Raji (cell line): ENCODE measurements around the gene ZBTB37.

Source experiments
- POLR2A ChIP-seq: IDR thresholded peaks from 2 replicates; pipeline ENCODE4 v1.6.1; 2011; ENCODE audit warnings: low read depth, low read length, control low read depth; ENCODE audit not compliant: insufficient read depth

ZBTB37 gene, protein sequence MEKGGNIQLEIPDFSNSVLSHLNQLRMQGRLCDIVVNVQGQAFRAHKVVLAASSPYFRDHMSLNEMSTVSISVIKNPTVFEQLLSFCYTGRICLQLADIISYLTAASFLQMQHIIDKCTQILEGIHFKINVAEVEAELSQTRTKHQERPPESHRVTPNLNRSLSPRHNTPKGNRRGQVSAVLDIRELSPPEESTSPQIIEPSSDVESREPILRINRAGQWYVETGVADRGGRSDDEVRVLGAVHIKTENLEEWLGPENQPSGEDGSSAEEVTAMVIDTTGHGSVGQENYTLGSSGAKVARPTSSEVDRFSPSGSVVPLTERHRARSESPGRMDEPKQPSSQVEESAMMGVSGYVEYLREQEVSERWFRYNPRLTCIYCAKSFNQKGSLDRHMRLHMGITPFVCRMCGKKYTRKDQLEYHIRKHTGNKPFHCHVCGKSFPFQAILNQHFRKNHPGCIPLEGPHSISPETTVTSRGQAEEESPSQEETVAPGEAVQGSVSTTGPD

GRCh38 chr1:173868266-173869020 lies at the start of gene ZBTB37:
Gene ZBTB37, plus strand, starts transcription at chr1:173868380. Its CDS starts 1,846 bp downstream, at chr1:173870226.
- peak; percentile 51; the same call in 1 of the 2 replicates for TF ChIP-seq POLR2A

- TF ChIP-seq POLR2A, result no peak
Measured at GRCh38 chr1:173818459-173818858, 49.7 kb upstream of the ZBTB37 start.

- TF ChIP-seq POLR2A, result no peak
Measured at GRCh38 chr1:173821680-173822079, 46.5 kb upstream of the ZBTB37 start.

- peak; percentile 40 for TF ChIP-seq POLR2A
Measured at GRCh38 chr1:173823781-173824314, 44.3 kb upstream of the ZBTB37 start.

- peak; percentile 78 for TF ChIP-seq POLR2A
Measured at GRCh38 chr1:173824315-173825081, 43.7 kb upstream of the ZBTB37 start, which contains the start of the genes CENPL and DARS2. Gene CENPL, minus strand, starts transcription at chr1:173824883. Its CDS starts 13,584 bp downstream, at chr1:173811299. Gene DARS2, plus strand, starts transcription at chr1:173824673. Its CDS starts 557 bp downstream, at chr1:173825230.

- TF ChIP-seq POLR2A, result no peak
Measured at GRCh38 chr1:173827611-173828010, 40.6 kb upstream of the ZBTB37 start.

GRCh38 chr1:173832748-173833147 lies 35.4 kb upstream of the ZBTB37 start:
- TF ChIP-seq POLR2A, result no peak

DNA sequence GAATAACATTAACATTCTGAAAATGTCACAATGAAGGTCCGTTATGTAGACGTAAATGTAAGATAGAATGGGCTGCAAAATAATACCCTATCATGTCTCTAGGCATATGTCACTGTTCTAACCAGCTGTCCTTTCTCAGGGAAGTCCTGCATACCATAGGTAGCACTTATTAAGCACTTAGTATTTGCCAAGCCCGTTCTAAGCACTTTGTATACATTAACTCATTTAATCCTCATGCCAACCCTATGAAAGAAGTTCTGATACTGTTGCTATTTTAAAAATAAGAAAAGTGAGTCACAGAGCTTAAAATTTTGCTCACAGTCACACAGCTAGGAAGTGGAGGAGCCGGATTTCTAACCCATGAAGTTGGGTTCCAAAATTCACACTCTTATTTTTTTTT lies 16.1 kb upstream of the ZBTB37 start:
- no peak for TF ChIP-seq POLR2A

DNA sequence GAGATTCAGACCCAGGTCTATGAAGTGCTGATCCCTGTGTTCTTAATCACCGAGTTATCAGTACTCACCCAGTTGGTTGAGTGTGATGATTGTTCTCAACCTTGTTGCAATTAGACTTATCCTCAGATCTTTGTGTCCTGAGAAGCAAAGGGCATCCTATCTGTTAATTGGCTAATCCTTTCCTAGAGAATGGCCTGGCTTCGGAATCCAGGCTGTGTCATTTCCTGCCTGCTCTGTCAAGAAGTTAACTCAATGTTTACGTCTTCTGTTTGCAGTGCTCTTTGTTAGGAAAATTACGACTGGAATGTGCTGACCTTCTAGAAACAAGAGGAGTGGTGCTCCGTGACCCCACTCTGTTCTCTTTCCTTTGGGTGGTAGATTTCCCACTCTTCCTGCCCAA lies 15.1 kb upstream of the ZBTB37 start:
- no peak for TF ChIP-seq POLR2A

DNA sequence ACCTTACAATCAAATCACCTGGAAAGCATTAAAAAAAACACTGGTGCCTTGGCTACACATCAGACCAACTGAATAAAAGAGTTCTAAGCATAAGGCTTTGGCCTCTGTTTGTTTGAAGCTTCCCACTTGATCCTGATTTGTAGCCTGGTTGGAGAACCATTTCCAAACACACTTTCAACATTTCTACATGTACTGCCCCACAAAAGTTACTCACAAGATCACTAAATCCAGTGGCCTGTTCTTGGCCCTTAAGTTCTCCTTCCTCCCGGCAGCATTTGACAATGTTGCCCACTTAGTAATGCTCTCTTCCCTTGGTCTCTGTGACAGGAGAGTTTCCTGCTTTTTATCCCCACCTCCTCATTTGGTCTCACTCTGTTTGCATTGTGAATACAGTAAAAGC lies 12.2 kb upstream of the ZBTB37 start:
- no peak for TF ChIP-seq POLR2A

- TF ChIP-seq POLR2A, result no peak
Measured at GRCh38 chr1:173856903-173857302, 11.3 kb upstream of the ZBTB37 start.

- TF ChIP-seq POLR2A, result no peak
Measured at GRCh38 chr1:173857363-173857917, 10.7 kb upstream of the ZBTB37 start.

GRCh38 chr1:173860065-173860464 lies 8.1 kb upstream of the ZBTB37 start:
- no peak for TF ChIP-seq POLR2A

DNA sequence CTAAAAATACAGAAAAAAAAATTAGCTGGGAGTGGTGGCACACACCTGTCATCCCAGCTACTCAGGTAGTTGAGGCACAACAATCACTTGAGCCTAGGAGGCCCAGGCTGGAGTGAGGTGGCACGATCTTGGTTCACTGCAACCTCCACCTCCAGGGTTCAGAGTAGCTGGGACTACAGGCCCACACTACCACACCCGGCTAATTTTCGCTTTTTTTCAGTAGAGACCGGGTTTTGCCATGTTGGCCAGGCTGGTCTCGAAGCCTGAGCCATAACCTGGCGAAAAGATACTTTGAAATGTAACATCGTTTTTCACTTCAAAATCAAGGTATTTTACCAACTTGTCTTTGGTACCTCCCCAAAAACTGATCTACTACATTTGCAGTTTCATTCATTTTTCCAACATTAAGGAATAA lies 6.4 kb upstream of the ZBTB37 start:
- no peak for TF ChIP-seq POLR2A
